Activated B cell treated with CpG ODN at 0.5 μM for 24 hours (primary cell): Measurements from ENCODE around the gene HLA-DQB1. TPM values are rescaled to one million over a fixed set of nuclear protein-coding genes. Genes with fewer than 3 reads are reported as not detected.
A peak's percentile ranks its signal among the peaks of the same experiment; 100 is the strongest.

Experiments used
- ATAC-seq: fragments of 200-7000 bp; cut with Tn5 transposase; one replicate; pipeline ENCODE4 v1.10.0; 2021; ENCODE audit warnings: low read depth, mild to moderate bottlenecking, moderate library complexity
- CTCF ChIA-PET: fragments of 350-600 bp; sonication (Branson Sonifier 250); formaldehyde crosslinking; loops from one replicate; lab custom pipeline; 2021; ENCODE audit warnings: antibody characterized with exemption; lab: Charles Lee
- POLR2A ChIA-PET: fragments of 350-600 bp; sonication (Branson Sonifier 250); formaldehyde crosslinking; loops from one replicate; lab custom pipeline; 2021; ENCODE audit warnings: antibody characterized with exemption; lab: Charles Lee
- DNase-seq: peaks from one replicate; pipeline ENCODE4 v3.0.0; 2022
- H3K27ac Mint-ChIP-seq: one replicate; pipeline ENCODE4 v1.8.0; 2020; ENCODE audit warnings: mixed read lengths
- H3K27me3 Mint-ChIP-seq: one replicate; pipeline ENCODE4 v1.8.0; 2021; ENCODE audit warnings: mixed read lengths
- H3K36me3 Mint-ChIP-seq: one replicate; pipeline ENCODE4 v1.8.0; 2021; ENCODE audit warnings: low read depth, mixed read lengths
- H3K4me1 Mint-ChIP-seq: one replicate; pipeline ENCODE4 v1.8.0; 2021; ENCODE audit warnings: mixed read lengths
- H3K4me3 Mint-ChIP-seq: one replicate; pipeline ENCODE4 v1.8.0; 2020; ENCODE audit warnings: mild to moderate bottlenecking, mixed read lengths
- H3K9me3 Mint-ChIP-seq: one replicate; pipeline ENCODE4 v1.8.0; 2020; ENCODE audit warnings: mixed read lengths
- intact Hi-C: fragments of 100-400 bp; cut with micrococcal nuclease; formaldehyde crosslinking; loops from one replicate; pipeline ENCODE4 v1.15.1; 2024
- total RNA-seq: library from RNA; stranded (reverse); gene quantifications from 2 replicates; pipeline ENCODE4 v1.2.3, GENCODE V29; 2022
- TF ChIP-seq, protein P1 (sequence below): fragments of 200-600 bp; IDR thresholded peaks from one replicate; pipeline ENCODE4 v1.8.0; 2022; ENCODE audit warnings: antibody characterized with exemption, mild to moderate bottlenecking

The HLA-DQB1 gene
- total RNA-seq, 1 donor from 2014 or later, result 262 TPM

DNA sequence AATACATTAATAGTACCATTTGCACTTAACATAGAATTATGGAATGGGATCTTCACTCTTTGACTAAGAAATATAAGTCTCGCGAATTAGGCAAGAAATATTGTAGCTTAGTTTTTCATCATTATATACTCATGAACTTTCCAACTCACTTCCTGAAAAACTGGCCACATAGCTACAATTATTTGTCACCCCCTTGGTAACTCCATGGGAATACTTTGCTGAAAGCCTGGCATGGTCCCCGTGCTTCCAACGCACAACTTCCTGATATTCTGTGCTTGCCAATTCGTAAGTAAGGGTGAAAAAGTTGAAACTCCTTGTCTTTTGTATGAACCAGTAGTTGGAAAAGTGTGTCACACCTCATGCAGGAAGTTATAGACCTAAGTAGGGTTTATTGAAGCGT is 53.0 kb downstream of the HLA-DQB1 start:
- Mint-ChIP-seq H3K27ac (peak overlapping the region; percentile 75), H3K4me1 (peaks cover 53% of the 10 kb centered on the region)

GRCh38 chr6:32610682-32611296 is 55.7 kb downstream of the HLA-DQB1 start:
- POLR2A ChIA-PET, result interaction anchor here (1.0 to 12.1 kb wide), 6 partner anchors 11 to 82 kb away, joined by 3 to 312 read pairs (median 32); partner anchors contain the start of genes HLA-DQA1 and HLA-DRB5
- no peak for ATAC-seq
- intact Hi-C loops, result loop anchor here (1.0 kb wide), 1 partner anchor 13 kb away; no protein-coding TSS in a partner anchor
- TF ChIP-seq, protein P1, sequence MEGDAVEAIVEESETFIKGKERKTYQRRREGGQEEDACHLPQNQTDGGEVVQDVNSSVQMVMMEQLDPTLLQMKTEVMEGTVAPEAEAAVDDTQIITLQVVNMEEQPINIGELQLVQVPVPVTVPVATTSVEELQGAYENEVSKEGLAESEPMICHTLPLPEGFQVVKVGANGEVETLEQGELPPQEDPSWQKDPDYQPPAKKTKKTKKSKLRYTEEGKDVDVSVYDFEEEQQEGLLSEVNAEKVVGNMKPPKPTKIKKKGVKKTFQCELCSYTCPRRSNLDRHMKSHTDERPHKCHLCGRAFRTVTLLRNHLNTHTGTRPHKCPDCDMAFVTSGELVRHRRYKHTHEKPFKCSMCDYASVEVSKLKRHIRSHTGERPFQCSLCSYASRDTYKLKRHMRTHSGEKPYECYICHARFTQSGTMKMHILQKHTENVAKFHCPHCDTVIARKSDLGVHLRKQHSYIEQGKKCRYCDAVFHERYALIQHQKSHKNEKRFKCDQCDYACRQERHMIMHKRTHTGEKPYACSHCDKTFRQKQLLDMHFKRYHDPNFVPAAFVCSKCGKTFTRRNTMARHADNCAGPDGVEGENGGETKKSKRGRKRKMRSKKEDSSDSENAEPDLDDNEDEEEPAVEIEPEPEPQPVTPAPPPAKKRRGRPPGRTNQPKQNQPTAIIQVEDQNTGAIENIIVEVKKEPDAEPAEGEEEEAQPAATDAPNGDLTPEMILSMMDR, result no peak
- Mint-ChIP-seq H3K4me1 (peaks cover 60% of the 10 kb centered on the region), H3K27me3 (no peaks in the 10 kb centered on the region), H3K27ac (no peak overlapping the region), H3K36me3 (peaks cover 10% of the 10 kb centered on the region), H3K9me3 (no peaks in the 10 kb centered on the region), H3K4me3 (peak overlapping the region; percentile 16)
- CTCF ChIA-PET, result no interaction called here
- no peak for DNase-seq

More for the DNA sequence above, 53.0 kb downstream of the HLA-DQB1 start:
- TF ChIP-seq, protein P1, result no peak
- DNase-seq, result no peak
- Mint-ChIP-seq H3K36me3 (peaks cover 19% of the 10 kb centered on the region), H3K9me3 (peaks cover 9% of the 10 kb centered on the region), H3K4me3 (no peak overlapping the region), H3K27me3 (no peaks in the 10 kb centered on the region)
- POLR2A ChIA-PET, result interaction anchor here (0.6 to 12.1 kb wide), 11 partner anchors 9 to 174 kb away, joined by 3 to 312 read pairs (median 5); partner anchors contain the start of gene HLA-DRA
- intact Hi-C loops, result no loop called here
- no peak for ATAC-seq
- CTCF ChIA-PET, result interaction anchor here (0.5 to 1.7 kb wide), 3 partner anchors 9 to 67 kb away, joined by 3 to 6 read pairs (median 4); no protein-coding TSS in a partner anchor

DNA sequence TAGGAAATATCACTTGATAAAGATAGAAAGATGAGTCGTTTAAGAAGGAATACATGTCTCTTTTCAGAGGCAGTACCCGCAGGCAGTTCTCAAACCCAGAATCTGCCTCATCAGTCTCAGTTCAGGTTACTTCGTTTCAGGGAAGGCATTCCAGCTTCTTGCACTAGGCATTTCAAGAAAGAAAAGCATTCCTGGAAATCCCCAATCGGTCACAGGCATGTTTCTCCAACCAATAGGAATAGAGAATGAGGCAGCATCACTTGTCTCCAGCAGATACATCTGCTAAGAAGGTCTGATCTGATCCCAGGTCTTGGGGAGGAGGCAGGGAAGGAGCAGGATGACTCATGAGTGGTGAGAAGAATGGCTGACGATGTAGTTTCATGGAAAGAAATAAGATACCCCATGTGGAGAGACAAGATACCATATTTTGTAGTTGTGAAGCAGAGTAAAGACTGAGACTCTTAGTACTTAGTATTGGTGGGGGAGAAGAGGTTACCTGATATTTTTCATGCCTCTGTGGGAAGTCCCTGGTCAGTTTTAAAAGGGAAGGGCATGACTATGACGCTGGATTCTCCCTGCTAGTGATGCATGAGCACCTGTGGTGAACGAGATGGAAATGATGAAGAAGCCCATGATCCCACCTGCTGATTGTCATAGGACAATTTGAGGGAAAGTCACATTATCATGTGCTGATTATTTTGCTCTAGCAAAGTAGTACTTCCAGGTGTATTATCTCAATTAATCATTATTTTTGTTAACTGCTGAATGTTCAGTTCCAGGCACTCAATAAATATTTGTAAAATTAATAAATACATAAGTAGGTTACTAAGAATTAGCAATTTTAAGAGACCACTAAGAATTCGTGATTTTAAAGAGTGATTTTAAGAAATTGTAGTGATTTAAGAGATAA is 56.5 kb downstream of the HLA-DQB1 start:
- H3K27ac Mint-ChIP-seq, result no peak overlapping the region
- TF ChIP-seq, protein P1, result no peak
- no peak overlapping the region for H3K4me3 Mint-ChIP-seq
- POLR2A ChIA-PET, result interaction anchor here (0.6 to 12.1 kb wide), 28 partner anchors 10 to 362 kb away, joined by 3 to 312 read pairs (median 4); partner anchors contain the start of genes HLA-DQA1, HLA-DQB1, HLA-DRA and HLA-DRB5
- CTCF ChIA-PET, result interaction anchor here (0.8 kb wide), 1 partner anchor 13 kb away, joined by 3 read pairs; no protein-coding TSS in a partner anchor
- H3K9me3 Mint-ChIP-seq, result peaks cover 1% of the 10 kb centered on the region
- peaks cover 11% of the 10 kb centered on the region for H3K36me3 Mint-ChIP-seq
- peak; percentile 84 for ATAC-seq
- DNase-seq, result no peak
- H3K4me1 Mint-ChIP-seq, result peaks cover 56% of the 10 kb centered on the region
- intact Hi-C loops, result loop anchor here (1.0 kb wide), 1 partner anchor 13 kb away; no protein-coding TSS in a partner anchor
- no peaks in the 10 kb centered on the region for H3K27me3 Mint-ChIP-seq

Other genes starting within 250 kb of the HLA-DQB1 start
- 2,835 and 3,035 TPM in 2 replicates for gene HLA-DRA, start 226.8 kb downstream of the HLA-DQB1 start, total RNA-seq
- gene HLA-DRB5, start 136.4 kb downstream of the HLA-DQB1 start, total RNA-seq, result 196 and 199 TPM in 2 replicates
- 621 and 630 TPM in 2 replicates for gene HLA-DRB1, start 76.8 kb downstream of the HLA-DQB1 start, total RNA-seq
- gene HLA-DQA1, start 29.3 kb downstream of the HLA-DQB1 start, total RNA-seq, result 628 and 664 TPM in 2 replicates
- 231 and 237 TPM in 2 replicates for gene HLA-DQA2, start 74.7 kb upstream of the HLA-DQB1 start, total RNA-seq
- 95.7 and 107 TPM in 2 replicates for gene HLA-DQB2, start 96.9 kb upstream of the HLA-DQB1 start, total RNA-seq
- gene HLA-DOB, start 150.3 kb upstream of the HLA-DQB1 start, total RNA-seq, result 95.6 and 101 TPM in 2 replicates
- gene TAP2, start 172.1 kb upstream of the HLA-DQB1 start, total RNA-seq, result 141 and 172 TPM in 2 replicates
- 182 and 194 TPM in 2 replicates for gene PSMB8, start 177.4 kb upstream of the HLA-DQB1 start, total RNA-seq
- 148 and 151 TPM in 2 replicates for gene TAP1, start 187.0 kb upstream of the HLA-DQB1 start, total RNA-seq
- 198 and 223 TPM in 2 replicates for gene PSMB9, start 187.5 kb upstream of the HLA-DQB1 start, total RNA-seq